A549 (cell line): ENCODE measurements around the gene ZGPAT.

Experiments
- CBX8 ChIP-seq: fragments of 200-600 bp; sonication (generic); IDR thresholded peaks from 2 replicates; pipeline ENCODE4 v1.6.1; 2016
- CEBPB ChIP-seq, 2 experiments: fragments of >200 bp in 1 of 2; sonication (Bioruptor Twin) in 1 of 2; formaldehyde crosslinking in 1 of 2; IDR thresholded peaks; 2 replicates each; pipeline ENCODE4 v1.6.1; 2012 to 2016
- EP300 ChIP-seq, 2 experiments: fragments of >200 bp; sonication (Bioruptor Twin); formaldehyde crosslinking; IDR thresholded peaks; 2 replicates in 1 of 2; 3 replicates in 1 of 2; pipeline ENCODE4 v1.6.1; 2016 to 2017
- POLR2A ChIP-seq: IDR thresholded peaks from 2 replicates; pipeline ENCODE4 v1.6.1; 2012; ENCODE audit warnings: mild to moderate bottlenecking, low read length
- RAD21 ChIP-seq, 2 experiments: fragments of >200 bp in 1 of 2; sonication (Bioruptor Twin) in 1 of 2; formaldehyde crosslinking in 1 of 2; IDR thresholded peaks in 1 of 2; conservative IDR thresholded peaks in 1 of 2; 2 replicates in 1 of 2; 3 replicates in 1 of 2; pipeline ENCODE4 v1.6.1; 2012 to 2018; ENCODE audit warnings: inconsistent platforms in 1 of 2
- TF ChIP-seq, protein P1 (sequence below): fragments of >200 bp; sonication (Bioruptor Twin); formaldehyde crosslinking; IDR thresholded peaks from 3 replicates; pipeline ENCODE4 v1.5.1; 2016

DNA sequence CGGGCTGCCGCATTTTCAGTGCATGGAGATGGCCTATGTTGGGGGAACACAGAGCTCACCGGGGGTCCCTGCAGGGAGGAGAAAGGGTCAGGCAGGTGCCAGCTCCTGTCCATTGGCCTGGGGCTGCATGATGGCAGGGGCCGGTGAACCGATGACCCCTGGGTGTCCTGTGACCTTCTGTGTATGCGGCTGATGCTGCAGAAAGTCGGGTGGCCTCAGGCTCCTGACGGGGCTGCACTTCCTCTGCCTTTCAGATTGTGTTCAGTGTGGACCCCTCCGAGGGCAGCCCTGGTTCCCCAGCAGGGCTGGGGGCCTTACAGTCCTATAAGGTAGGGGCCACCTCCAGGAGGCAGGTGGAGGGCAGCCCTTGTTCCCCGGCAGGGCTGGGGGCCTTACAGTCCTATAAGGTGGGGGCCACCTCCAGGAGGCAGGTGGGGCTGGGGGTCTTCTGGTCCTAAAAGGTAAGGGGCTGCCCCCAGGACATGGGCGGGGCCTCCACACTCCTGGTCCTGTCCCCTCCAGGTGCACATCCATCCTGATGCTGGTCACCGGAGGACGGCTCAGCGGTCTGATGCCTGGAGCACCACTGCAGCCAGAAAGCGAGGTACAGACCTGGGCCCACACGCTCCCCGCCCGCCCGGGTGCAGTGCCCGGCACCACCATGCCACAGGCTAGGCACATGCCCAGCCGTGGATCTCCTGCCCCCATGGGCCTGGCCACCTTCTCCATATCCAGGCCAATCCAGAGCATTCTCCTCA is 22.4 kb upstream of the ZGPAT start:
- no peak for TF ChIP-seq POLR2A
- TF ChIP-seq RAD21 (conservative IDR thresholded peaks at IDR 0.05 in 1 of 2, IDR thresholded peaks at IDR 0.05 in 1 of 2), result no peak
- no peak for TF ChIP-seq CEBPB (IDR thresholded peaks at IDR 0.05)
- TF ChIP-seq EP300 (IDR thresholded peaks at IDR 0.05), result no peak
- TF ChIP-seq CBX8, result no peak
- TF ChIP-seq, protein P1, sequence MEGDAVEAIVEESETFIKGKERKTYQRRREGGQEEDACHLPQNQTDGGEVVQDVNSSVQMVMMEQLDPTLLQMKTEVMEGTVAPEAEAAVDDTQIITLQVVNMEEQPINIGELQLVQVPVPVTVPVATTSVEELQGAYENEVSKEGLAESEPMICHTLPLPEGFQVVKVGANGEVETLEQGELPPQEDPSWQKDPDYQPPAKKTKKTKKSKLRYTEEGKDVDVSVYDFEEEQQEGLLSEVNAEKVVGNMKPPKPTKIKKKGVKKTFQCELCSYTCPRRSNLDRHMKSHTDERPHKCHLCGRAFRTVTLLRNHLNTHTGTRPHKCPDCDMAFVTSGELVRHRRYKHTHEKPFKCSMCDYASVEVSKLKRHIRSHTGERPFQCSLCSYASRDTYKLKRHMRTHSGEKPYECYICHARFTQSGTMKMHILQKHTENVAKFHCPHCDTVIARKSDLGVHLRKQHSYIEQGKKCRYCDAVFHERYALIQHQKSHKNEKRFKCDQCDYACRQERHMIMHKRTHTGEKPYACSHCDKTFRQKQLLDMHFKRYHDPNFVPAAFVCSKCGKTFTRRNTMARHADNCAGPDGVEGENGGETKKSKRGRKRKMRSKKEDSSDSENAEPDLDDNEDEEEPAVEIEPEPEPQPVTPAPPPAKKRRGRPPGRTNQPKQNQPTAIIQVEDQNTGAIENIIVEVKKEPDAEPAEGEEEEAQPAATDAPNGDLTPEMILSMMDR, result no peak
